Activated CD4-positive, alpha-beta T cell treated with anti-CD3 and anti-CD28 coated beads, Interleukin-2, amount 10 ng/mL, durations not matched to agents 24 days and 14 days (primary cell): ENCODE data around the gene TCEAL1. TPM values are rescaled to one million over a fixed set of nuclear protein-coding genes. Genes with fewer than 3 reads are reported as not detected.
A peak's percentile ranks its signal among the peaks of the same experiment; 100 is the strongest.
"Not testable (repeated sequence)": the region's sequence is repeated elsewhere in the genome, so short reads cannot be mapped to it uniquely, and the experiment has no call there.

Experiments used
- DNase-seq: peaks from one replicate; pipeline ENCODE4 v3.0.0; 2022
- H3K27ac Mint-ChIP-seq: one replicate; pipeline ENCODE4 v1.8.0; 2022; ENCODE audit warnings: mild to moderate bottlenecking, mixed read lengths
- H3K27me3 Mint-ChIP-seq: one replicate; pipeline ENCODE4 v1.8.0; 2022; ENCODE audit warnings: mixed read lengths
- H3K36me3 Mint-ChIP-seq: one replicate; pipeline ENCODE4 v1.8.0; 2022; ENCODE audit warnings: low read depth, mild to moderate bottlenecking, mixed read lengths
- H3K4me1 Mint-ChIP-seq: one replicate; pipeline ENCODE4 v1.8.0; 2021; ENCODE audit warnings: mixed read lengths
- H3K4me3 Mint-ChIP-seq: one replicate; pipeline ENCODE4 v1.8.0; 2022; ENCODE audit warnings: mild to moderate bottlenecking, moderate library complexity, mixed read lengths
- H3K9me3 Mint-ChIP-seq: one replicate; pipeline ENCODE4 v1.8.0; 2021; ENCODE audit warnings: mixed read lengths
- intact Hi-C: fragments of 100-400 bp; cut with micrococcal nuclease; formaldehyde crosslinking; loops from one replicate; pipeline ENCODE4 v1.15.1; 2023
- total RNA-seq: library from RNA; stranded (reverse); gene quantifications from 2 replicates; pipeline ENCODE4 v1.2.3, GENCODE V29; 2022

Gene TCEAL1
- 3.2 and 3.8 TPM in 2 replicates for total RNA-seq

DNA sequence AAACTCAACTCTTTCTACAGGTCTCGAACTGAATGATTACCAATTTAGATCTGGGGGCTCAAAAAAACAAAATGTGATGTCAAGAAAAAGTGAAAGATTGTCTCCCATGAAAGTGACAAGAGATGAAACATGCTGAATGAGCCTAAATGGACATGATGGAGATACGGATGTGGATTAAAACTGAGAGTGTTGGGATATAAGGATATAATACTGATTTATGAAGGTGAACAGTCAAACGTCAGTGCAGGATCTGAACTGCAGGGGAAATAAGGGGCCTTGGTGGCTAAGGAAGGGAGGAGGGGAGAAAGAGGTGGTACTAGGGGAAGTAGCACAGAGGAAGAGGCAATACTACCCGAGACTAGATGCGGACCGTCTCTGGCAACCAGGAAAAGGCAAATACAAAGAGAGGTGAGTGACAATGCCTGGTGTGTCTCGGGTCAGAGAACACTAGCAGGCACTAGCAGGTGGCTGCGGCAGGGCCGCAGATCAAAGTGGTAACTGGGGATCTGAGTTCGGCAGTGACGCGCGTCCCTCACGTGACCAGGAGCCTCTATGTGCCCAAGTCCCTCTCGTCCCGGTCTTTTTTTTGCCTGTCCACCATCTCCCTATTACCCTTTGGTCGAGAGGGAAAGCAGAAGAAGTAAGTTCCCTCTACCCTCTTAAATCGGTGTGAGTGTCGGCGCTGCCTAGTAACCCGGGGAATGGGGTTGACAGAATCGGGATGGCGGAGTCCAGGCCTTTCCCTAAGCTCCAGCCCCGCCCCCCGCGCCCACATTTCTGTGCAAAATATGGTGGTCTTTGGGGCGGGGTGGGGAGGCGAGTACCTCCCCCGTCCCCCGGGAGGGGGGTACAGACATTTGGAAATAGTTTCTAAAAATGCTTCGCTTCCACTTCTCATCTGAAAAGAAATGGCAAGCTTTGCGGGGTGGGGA lies at the start of gene TCEAL1:
Gene TCEAL1 (plus strand): TSS at position 590 of the 932 bp plus-strand sequence. CDS start 942 bp downstream, outside the sequence.
- Mint-ChIP-seq H3K27ac (peak within 1 kb of the TSS; percentile 72), H3K27me3 (no peaks in the 10 kb centered on the region), H3K4me1 (peaks cover 7% of the 10 kb centered on the region), H3K4me3 (peak within 1 kb of the TSS; percentile 88), H3K9me3 (no peaks in the 10 kb centered on the region), H3K36me3 (no peaks in the 10 kb centered on the region)
- peak; percentile 74 for DNase-seq
- intact Hi-C loops: loop anchor here (5.0 kb wide), 2 partner anchors 41 to 59 kb away; partner anchors contain the start of genes MORF4L2 and TCEAL4

- no peak for DNase-seq
- Mint-ChIP-seq H3K4me1 (peaks cover 2% of the 10 kb centered on the region), H3K36me3 (no peaks in the 10 kb centered on the region), H3K27me3 (peaks cover 16% of the 10 kb centered on the region), H3K9me3 (no peaks in the 10 kb centered on the region), H3K27ac (no peak overlapping the region), H3K4me3 (peak overlapping the region; percentile 37)
- intact Hi-C loops: no loop called here
Measured at GRCh38 chrX:103584596-103584995, 44.2 kb upstream of the TCEAL1 start.

DNA sequence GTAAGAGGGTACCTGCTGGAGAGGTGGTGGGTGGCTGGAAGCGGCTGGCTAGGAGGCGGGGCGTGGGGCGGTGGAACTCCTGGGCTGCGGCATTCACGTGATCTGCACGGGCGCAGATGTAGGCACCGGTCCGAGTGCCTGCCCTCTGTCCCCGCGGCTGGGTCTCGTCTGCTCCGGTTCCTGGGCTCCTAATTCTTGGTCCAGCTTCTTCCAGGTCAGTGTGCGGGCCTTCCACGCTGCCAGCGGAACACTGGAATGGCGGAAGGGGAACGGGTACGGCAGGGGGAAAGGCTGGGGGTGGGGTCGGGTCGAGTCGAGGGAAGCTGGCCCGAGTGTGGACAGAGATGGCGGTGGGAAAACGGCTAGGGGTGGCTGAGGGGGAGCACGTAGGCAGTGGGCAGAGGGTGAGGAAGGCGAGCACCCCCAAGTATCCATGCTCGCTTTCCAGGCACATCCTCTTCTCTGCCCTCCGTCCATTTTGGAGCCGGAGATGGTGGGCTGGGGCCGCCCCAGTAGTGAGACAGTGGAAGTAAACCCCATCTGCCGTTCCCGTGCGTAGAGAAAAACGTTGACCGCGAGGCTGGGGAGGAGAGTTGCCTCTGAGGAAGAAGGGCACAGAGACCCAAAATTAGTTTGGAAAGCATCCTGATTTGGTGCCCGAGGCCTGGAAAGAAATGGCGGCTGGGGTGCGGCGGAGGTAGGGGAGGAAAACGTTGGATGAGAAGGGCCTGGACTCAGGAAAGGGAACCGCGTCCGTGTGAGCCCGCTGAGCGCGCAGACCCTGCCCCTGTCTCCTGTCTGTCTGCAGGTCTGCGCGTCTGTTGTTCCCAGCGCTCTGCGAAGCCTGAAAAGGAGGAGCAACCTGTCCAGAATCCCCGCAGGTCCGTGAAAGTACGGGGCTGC lies 43.1 kb upstream of the TCEAL1 start, which contains the start of gene TCEAL4:
Gene TCEAL4 (plus strand): TSS at position 105 of the 903 bp plus-strand sequence. CDS start 1,161 bp downstream, outside the sequence.
- H3K9me3 Mint-ChIP-seq: no peaks in the 10 kb centered on the region
- peaks cover 13% of the 10 kb centered on the region for H3K27me3 Mint-ChIP-seq
- H3K4me3 Mint-ChIP-seq: peak within 1 kb of the TSS; percentile 83
- H3K36me3 Mint-ChIP-seq: no peaks in the 10 kb centered on the region
- DNase-seq: peak; percentile 57
- H3K27ac Mint-ChIP-seq: peak within 1 kb of the TSS; percentile 20
- intact Hi-C loops: loop anchor here (5.0 kb wide), 1 partner anchor 42 kb away; the partner anchor contains the start of gene TCEAL1
- peaks cover 2% of the 10 kb centered on the region for H3K4me1 Mint-ChIP-seq

GRCh38 chrX:103586314-103586646 lies 42.5 kb upstream of the TCEAL1 start:
- H3K4me1 Mint-ChIP-seq: peaks cover 2% of the 10 kb centered on the region
- peak overlapping the region; percentile 83 for H3K4me3 Mint-ChIP-seq
- intact Hi-C loops: loop anchor here (5.0 kb wide), 1 partner anchor 41 kb away; the partner anchor contains the start of gene TCEAL1
- no peak overlapping the region for H3K27ac Mint-ChIP-seq
- H3K9me3 Mint-ChIP-seq: no peaks in the 10 kb centered on the region
- no peak for DNase-seq
- peaks cover 12% of the 10 kb centered on the region for H3K27me3 Mint-ChIP-seq
- H3K36me3 Mint-ChIP-seq: no peaks in the 10 kb centered on the region

DNA sequence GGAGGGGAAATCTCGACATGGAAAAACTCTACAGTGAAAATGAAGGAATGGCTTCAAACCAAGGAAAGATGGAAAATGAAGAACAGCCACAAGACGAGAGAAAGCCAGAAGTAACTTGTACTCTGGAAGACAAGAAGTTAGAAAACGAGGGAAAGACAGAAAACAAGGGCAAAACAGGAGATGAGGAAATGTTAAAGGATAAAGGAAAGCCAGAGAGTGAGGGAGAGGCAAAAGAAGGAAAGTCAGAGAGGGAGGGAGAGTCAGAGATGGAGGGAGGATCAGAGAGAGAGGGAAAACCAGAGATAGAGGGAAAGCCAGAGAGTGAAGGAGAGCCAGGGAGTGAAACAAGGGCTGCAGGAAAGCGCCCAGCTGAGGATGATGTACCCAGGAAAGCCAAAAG lies 42.1 kb upstream of the TCEAL1 start:
- Mint-ChIP-seq H3K36me3 (no peaks in the 10 kb centered on the region), H3K27ac (no peak overlapping the region), H3K9me3 (no peaks in the 10 kb centered on the region), H3K4me3 (peak overlapping the region; percentile 5), H3K4me1 (peaks cover 2% of the 10 kb centered on the region), H3K27me3 (peaks cover 11% of the 10 kb centered on the region)
- DNase-seq: no peak
- intact Hi-C loops: loop anchor here (5.0 kb wide), 1 partner anchor 41 kb away; the partner anchor contains the start of gene TCEAL1

DNA sequence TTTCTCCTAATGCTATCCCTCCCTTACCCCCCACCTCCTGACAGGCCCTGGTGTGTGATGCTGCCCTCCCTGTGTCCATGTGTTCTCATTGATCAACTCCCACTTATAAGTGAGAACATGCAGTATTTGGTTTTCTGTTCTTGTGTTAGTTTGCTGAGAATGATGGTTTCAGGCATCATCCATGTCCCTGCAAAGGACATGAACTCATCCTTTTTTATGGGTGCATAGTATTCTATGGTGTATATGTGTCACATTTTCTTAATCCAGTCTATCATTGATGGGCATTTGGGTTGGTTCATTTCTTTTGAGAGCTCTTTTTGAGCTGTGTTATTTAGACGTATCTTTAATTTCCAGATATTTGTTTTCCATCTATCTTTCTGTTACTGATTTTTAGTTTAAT lies 36.5 kb upstream of the TCEAL1 start:
- H3K4me3 Mint-ChIP-seq, H3K9me3 Mint-ChIP-seq, H3K4me1 Mint-ChIP-seq, intact Hi-C loops, H3K27ac Mint-ChIP-seq, H3K36me3 Mint-ChIP-seq, DNase-seq, H3K27me3 Mint-ChIP-seq: not testable (repeated sequence)

GRCh38 chrX:103595202-103595601 lies 33.6 kb upstream of the TCEAL1 start:
- H3K4me1 Mint-ChIP-seq, H3K27ac Mint-ChIP-seq, H3K27me3 Mint-ChIP-seq, H3K36me3 Mint-ChIP-seq, H3K9me3 Mint-ChIP-seq, intact Hi-C loops, H3K4me3 Mint-ChIP-seq, DNase-seq: not testable (repeated sequence)

DNA sequence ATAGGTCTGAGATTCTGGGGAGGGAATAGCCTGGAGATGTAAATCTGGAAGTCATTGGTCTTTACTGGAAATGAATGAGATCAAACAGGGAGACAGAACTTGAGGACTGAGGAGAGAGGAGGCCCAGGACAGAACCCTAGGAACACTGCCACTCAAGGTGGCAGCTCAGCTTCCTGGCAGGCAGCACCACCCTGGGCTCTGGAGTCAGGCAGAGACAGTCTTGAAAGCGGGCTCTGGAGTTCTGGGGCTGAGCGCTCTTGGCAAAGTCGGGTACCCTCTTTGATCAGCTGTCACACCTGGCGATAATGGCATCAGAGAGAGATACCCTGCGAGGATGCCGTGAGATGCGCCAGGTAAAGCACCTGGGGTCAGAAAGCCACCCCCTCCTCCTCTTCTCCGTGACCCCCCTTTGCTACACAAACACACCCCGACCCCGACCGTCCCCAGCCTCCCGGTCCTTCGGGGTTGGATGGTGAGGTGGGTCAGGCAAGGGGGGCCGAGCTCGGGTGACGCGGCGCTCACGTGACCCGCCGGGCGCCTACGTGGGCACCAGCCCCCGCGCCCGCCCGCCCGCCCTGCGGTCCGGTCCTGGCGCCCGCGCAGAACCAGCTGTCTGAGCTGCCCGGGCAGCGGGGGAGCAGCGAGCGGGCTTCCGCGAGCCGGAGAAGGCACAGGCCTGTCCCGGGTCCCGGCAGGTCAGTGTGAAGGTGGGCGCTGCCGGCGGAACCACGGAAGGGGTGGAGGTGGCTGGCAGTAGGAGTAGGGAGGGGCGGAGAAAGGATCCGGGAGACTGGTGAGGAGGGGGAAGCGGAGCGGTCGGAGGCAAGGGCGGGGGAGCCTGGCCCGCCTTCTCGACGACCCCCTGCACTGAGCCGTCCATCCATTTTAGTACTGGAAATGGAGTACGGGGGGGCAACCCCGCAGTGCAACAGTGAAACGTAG lies 21.1 kb upstream of the TCEAL1 start, which contains the start of gene TCEAL3:
Gene TCEAL3 (plus strand): TSS at position 600 of the 942 bp plus-strand sequence. CDS start 1,102 bp downstream, outside the sequence.
- Mint-ChIP-seq H3K9me3 (no peaks in the 10 kb centered on the region), H3K4me3 (peak within 1 kb of the TSS; percentile 68), H3K27ac (no peak within 1 kb of the TSS), H3K36me3 (no peaks in the 10 kb centered on the region), H3K27me3 (peaks cover 14% of the 10 kb centered on the region), H3K4me1 (no peaks in the 10 kb centered on the region)
- peak; percentile 59 for DNase-seq
- intact Hi-C loops: no loop called here

- H3K4me3 Mint-ChIP-seq: peak overlapping the region; percentile 68
- H3K27ac Mint-ChIP-seq: no peak overlapping the region
- H3K36me3 Mint-ChIP-seq: no peaks in the 10 kb centered on the region
- DNase-seq: no peak
- H3K4me1 Mint-ChIP-seq: no peaks in the 10 kb centered on the region
- H3K27me3 Mint-ChIP-seq: peaks cover 14% of the 10 kb centered on the region
- intact Hi-C loops: no loop called here
- no peaks in the 10 kb centered on the region for H3K9me3 Mint-ChIP-seq
Measured at GRCh38 chrX:103608306-103608963, 20.3 kb upstream of the TCEAL1 start.

DNA sequence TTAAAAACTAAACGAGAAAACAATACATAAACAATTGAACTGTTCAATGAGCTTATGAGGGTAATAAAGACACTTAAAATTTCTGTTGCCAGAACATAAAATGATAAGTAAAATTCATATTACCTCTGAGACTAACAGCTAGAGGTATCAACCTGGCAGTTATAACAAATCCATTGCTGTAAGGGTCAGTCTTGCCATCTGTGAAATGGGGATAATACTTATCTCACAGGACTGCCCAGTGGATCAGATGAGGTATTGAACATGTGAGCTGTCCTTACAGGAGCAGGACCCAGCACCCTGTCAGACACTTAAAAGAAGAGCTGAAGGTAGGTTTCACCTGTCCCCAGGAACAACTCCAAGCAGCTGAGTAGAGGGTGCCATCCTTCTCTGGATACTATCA lies 18.5 kb upstream of the TCEAL1 start:
- H3K27me3 Mint-ChIP-seq: peaks cover 14% of the 10 kb centered on the region
- no peak overlapping the region for H3K27ac Mint-ChIP-seq
- DNase-seq: no peak
- no peaks in the 10 kb centered on the region for H3K36me3 Mint-ChIP-seq
- intact Hi-C loops: no loop called here
- no peaks in the 10 kb centered on the region for H3K4me1 Mint-ChIP-seq
- H3K4me3 Mint-ChIP-seq: no peak overlapping the region
- H3K9me3 Mint-ChIP-seq: no peaks in the 10 kb centered on the region

DNA sequence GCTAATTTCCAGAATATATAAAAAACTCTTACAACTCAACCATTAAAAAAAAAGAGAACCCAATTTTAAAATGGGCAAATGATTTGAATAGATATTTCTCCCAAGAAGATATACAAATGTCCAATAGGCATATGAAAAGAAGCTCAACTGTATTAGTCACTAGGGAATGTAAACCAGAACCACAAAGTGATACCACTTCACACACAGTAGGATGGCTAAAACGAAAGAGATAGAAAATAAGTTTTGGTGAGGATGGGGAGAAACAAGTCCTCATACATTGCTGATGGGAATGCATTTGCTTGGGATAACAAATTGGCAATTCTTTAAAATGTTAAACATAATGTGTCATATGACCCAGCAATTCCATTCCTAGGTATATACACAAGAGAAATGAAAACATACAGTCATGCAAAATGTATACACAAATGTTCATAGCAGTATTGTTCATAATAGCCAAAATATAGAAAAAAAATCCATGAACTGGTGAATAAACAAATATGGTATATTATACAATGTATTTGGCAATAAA lies 15.3 kb upstream of the TCEAL1 start:
- no peak overlapping the region for H3K4me3 Mint-ChIP-seq
- DNase-seq: no peak
- no peaks in the 10 kb centered on the region for H3K9me3 Mint-ChIP-seq
- H3K27me3 Mint-ChIP-seq: no peaks in the 10 kb centered on the region
- H3K27ac Mint-ChIP-seq: no peak overlapping the region
- H3K4me1 Mint-ChIP-seq: no peaks in the 10 kb centered on the region
- no peaks in the 10 kb centered on the region for H3K36me3 Mint-ChIP-seq
- intact Hi-C loops: no loop called here

GRCh38 chrX:103614999-103615398 lies 13.8 kb upstream of the TCEAL1 start:
- DNase-seq: no peak
- intact Hi-C loops: no loop called here
- Mint-ChIP-seq H3K27me3 (no peaks in the 10 kb centered on the region), H3K4me1 (no peaks in the 10 kb centered on the region), H3K9me3 (no peaks in the 10 kb centered on the region), H3K36me3 (no peaks in the 10 kb centered on the region), H3K4me3 (no peak overlapping the region), H3K27ac (no peak overlapping the region)
